PC-3 (cell line): ENCODE results near the gene BSDC1. TPM values are rescaled to one million over a fixed set of nuclear protein-coding genes. Genes with fewer than 3 reads are reported as not detected.

Experiments used
- ATAC-seq: fragments of 200-7000 bp; cut with Tn5 transposase; 2 replicates; pipeline ENCODE4 v1.9.1; 2020; ENCODE audit warnings: mild to moderate bottlenecking, moderate library complexity
- BruUV-seq: library from RNA; stranded (reverse); fragments of 400-500 nt; replicated peaks from 2 replicates; lab custom pipeline; 2021; lab: Mats Ljungman, UMichigan
- CTCF ChIA-PET: fragments of 300-600 bp; sonication (Branson Sonifier 250); formaldehyde crosslinking; loops from one replicate; lab custom pipeline; 2022; ENCODE audit warnings: antibody characterized with exemption; lab: Charles Lee
- POLR2A ChIA-PET: fragments of 300-600 bp; sonication (Branson Sonifier 250); formaldehyde crosslinking; loops from one replicate; lab custom pipeline; 2022; ENCODE audit warnings: antibody characterized with exemption; ENCODE audit not compliant: unreplicated experiment; lab: Charles Lee
- DNase-seq: peaks from one replicate; pipeline ENCODE4 v3.0.0-alpha.2; 2015
- H2AFZ ChIP-seq: fragments of 300-600 bp; sonication (generic); 2 replicates; pipeline ENCODE4 v1.6.0; 2016; ENCODE audit warnings: antibody characterized with exemption, low read length
- H3F3A ChIP-seq: fragments of 300-600 bp; sonication (generic); one replicate; pipeline ENCODE4 v1.6.0; 2017; ENCODE audit warnings: antibody characterized with exemption, low read length, control low read depth, mild to moderate bottlenecking; ENCODE audit not compliant: unreplicated experiment
- H3K27ac ChIP-seq: fragments of 300-600 bp; sonication (generic); 2 replicates; pipeline ENCODE4 v1.5.1; 2016; ENCODE audit warnings: mild to moderate bottlenecking, low read length
- H3K27me3 ChIP-seq: fragments of 300-600 bp; sonication (generic); 2 replicates; pipeline ENCODE4 v1.6.1; 2016; ENCODE audit warnings: low read length, mixed read lengths
- H3K36me3 ChIP-seq: fragments of 300-600 bp; sonication (generic); 2 replicates; pipeline ENCODE4 v1.6.1; 2016; ENCODE audit warnings: low read depth, mixed run types, low read length, mixed read lengths
- H3K4me1 ChIP-seq: fragments of 300-600 bp; sonication (generic); 2 replicates; pipeline ENCODE4 v1.5.1; 2016; ENCODE audit warnings: low read length; ENCODE audit not compliant: insufficient read depth
- H3K4me2 ChIP-seq: fragments of 300-600 bp; sonication (generic); 2 replicates; pipeline ENCODE4 v1.6.0; 2016; ENCODE audit warnings: low read length
- H3K4me3 ChIP-seq: fragments of 300-600 bp; sonication (generic); 2 replicates; pipeline ENCODE4 v1.5.1; 2016; ENCODE audit warnings: mild to moderate bottlenecking, low read length, mixed read lengths
- H3K79me2 ChIP-seq: fragments of 300-600 bp; sonication (generic); 2 replicates; pipeline ENCODE4 v1.6.1; 2017; ENCODE audit warnings: low read length, mixed read lengths
- H3K9ac ChIP-seq: fragments of 300-600 bp; sonication (generic); 2 replicates; pipeline ENCODE4 v1.6.0; 2016; ENCODE audit warnings: mild to moderate bottlenecking, low read length
- H3K9me2 ChIP-seq: fragments of 300-600 bp; sonication (generic); replicated peaks from 2 replicates; pipeline ENCODE4 v1.6.1; 2016; ENCODE audit warnings: mixed run types, low read length, mixed read lengths
- H3K9me3 ChIP-seq: fragments of 300-600 bp; sonication (generic); 2 replicates; pipeline ENCODE4 v1.6.1; 2016; ENCODE audit warnings: low read length, mixed read lengths
- H4K20me1 ChIP-seq: fragments of 300-600 bp; sonication (generic); 2 replicates; pipeline ENCODE4 v1.6.1; 2016; ENCODE audit warnings: low read length, mixed read lengths
- EZH2 ChIP-seq: fragments of 300-600 bp; sonication (generic); IDR thresholded peaks from one replicate; pipeline ENCODE4 v1.6.1; 2017; ENCODE audit warnings: antibody characterized with exemption, mild to moderate bottlenecking, low read length; ENCODE audit not compliant: unreplicated experiment
- EZH2phosphoT487 ChIP-seq: fragments of 300-600 bp; sonication (generic); IDR thresholded peaks from 2 replicates; pipeline ENCODE4 v1.6.1; 2018; ENCODE audit warnings: mild to moderate bottlenecking, antibody characterized with exemption, low read length, borderline replicate concordance
- intact Hi-C: fragments of 100-400 bp; cut with micrococcal nuclease; formaldehyde crosslinking; loops from 2 replicates; pipeline ENCODE4 v1.9.0; 2023
- total RNA-seq: library from RNA; depleted of rRNA; stranded (reverse); fragments of >200 nt; gene quantifications from 2 replicates; pipeline ENCODE4 v1.2.3, GENCODE V29; 2014
- TF ChIP-seq, protein P1 (sequence below): fragments of 300-600 bp; sonication (generic); conservative IDR thresholded peaks from 2 replicates; pipeline ENCODE4 v1.5.1; 2017; ENCODE audit warnings: antibody characterized with exemption, low read depth, mild to moderate bottlenecking, low read length

The BSDC1 gene
- total RNA-seq, 1 experiment from 2014 or later = 59.8 TPM

DNA sequence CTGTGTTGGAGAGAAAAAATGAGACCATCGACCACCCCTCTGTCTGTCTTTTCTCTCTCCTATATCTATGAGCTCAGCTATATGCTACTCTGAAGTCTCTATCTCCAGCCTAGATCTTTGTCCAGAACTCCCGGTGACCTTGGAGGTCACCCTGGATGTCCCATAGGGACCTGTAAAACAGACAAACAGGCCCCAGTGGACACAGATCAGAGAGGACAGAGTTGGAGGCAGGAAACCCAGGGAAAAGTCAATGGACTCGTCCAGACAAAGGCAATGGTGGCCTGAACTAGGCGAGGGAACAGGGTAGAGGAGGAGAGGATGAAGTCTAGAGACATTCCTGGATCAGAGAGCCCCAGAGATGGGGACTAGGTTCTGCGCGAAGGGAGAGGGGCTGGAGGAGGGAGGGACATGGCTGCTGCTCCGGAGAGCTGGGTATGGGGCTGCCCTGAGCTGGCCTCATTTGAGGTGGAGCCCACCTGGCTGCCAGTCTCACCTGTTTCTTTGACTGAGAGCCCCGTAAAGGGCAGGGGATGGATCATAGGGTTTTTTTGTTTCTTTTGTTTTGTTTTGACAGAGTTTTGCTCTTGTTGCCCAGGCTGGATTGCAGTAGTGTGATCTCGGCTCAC, 47.6 kb downstream of the BSDC1 start:
- H2AFZ ChIP-seq = no peak overlapping the region
- DNase-seq (no peak), ATAC-seq (no peak)
- H3K36me3 ChIP-seq = no peaks in the 10 kb centered on the region
- H4K20me1 ChIP-seq = no peaks in the 10 kb centered on the region
- no peaks in the 10 kb centered on the region for H3K27me3 ChIP-seq
- no peak overlapping the region for H3K4me3 ChIP-seq
- no TSS peak for BruUV-seq
- H3K79me2 ChIP-seq = no peaks in the 10 kb centered on the region
- H3K9me3 ChIP-seq = no peaks in the 10 kb centered on the region
- ChIA-PET POLR2A (no interaction called here), CTCF (no interaction called here)
- intact Hi-C loops = no loop called here
- no peak overlapping the region for H3K9ac ChIP-seq
- no peaks in the 10 kb centered on the region for H3F3A ChIP-seq
- H3K4me2 ChIP-seq = no peak overlapping the region
- no peaks in the 10 kb centered on the region for H3K9me2 ChIP-seq
- H3K4me1 ChIP-seq = peaks cover 5% of the 10 kb centered on the region; the same call in 1 of the 2 replicates
- TF ChIP-seq EZH2 (no peak), EZH2phosphoT487 (no peak)
- TF ChIP-seq, protein P1, sequence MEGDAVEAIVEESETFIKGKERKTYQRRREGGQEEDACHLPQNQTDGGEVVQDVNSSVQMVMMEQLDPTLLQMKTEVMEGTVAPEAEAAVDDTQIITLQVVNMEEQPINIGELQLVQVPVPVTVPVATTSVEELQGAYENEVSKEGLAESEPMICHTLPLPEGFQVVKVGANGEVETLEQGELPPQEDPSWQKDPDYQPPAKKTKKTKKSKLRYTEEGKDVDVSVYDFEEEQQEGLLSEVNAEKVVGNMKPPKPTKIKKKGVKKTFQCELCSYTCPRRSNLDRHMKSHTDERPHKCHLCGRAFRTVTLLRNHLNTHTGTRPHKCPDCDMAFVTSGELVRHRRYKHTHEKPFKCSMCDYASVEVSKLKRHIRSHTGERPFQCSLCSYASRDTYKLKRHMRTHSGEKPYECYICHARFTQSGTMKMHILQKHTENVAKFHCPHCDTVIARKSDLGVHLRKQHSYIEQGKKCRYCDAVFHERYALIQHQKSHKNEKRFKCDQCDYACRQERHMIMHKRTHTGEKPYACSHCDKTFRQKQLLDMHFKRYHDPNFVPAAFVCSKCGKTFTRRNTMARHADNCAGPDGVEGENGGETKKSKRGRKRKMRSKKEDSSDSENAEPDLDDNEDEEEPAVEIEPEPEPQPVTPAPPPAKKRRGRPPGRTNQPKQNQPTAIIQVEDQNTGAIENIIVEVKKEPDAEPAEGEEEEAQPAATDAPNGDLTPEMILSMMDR = no peak
- no peak overlapping the region for H3K27ac ChIP-seq

DNA sequence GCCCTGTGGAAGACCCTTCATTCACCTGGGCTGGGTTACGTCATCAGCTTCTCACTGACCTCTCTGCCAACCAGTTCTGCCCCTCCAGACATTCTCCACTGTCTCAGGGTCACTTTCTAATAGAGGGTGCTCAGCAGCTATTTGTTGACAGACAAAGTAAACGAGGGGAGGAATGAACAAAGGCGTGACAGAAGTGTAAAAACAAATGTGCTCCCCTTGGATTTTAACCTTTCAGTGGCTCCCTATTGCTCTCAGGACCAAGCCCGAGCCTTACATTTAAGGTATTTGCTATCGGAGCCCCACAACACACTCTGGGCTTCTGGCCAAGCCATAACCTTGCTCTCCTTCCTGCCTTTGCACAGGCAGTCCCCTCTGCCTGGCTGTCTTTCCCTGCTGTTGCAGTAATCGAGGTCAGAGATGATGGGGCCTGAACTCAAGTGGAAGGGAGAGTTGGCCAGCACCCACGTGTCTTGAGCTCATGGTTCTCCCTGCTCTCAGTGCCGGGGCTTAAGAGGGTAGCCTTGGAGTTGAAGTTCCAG, 48.9 kb downstream of the BSDC1 start:
- H3K4me3 ChIP-seq = no peak overlapping the region
- H3K9ac ChIP-seq = no peak overlapping the region
- ATAC-seq (peak; percentile 24; the same call in 1 of the 2 replicates), DNase-seq (no peak)
- no peaks in the 10 kb centered on the region for H3K9me2 ChIP-seq
- H3F3A ChIP-seq = no peaks in the 10 kb centered on the region
- no peaks in the 10 kb centered on the region for H3K9me3 ChIP-seq
- TF ChIP-seq EZH2 (no peak), EZH2phosphoT487 (no peak)
- TF ChIP-seq, protein P1 = no peak
- H3K36me3 ChIP-seq = no peaks in the 10 kb centered on the region
- no peaks in the 10 kb centered on the region for H3K4me1 ChIP-seq
- CTCF ChIA-PET = no interaction called here
- H3K27me3 ChIP-seq = no peaks in the 10 kb centered on the region
- intact Hi-C loops = no loop called here
- no TSS peak for BruUV-seq
- H3K79me2 ChIP-seq = no peaks in the 10 kb centered on the region
- no peak overlapping the region for H3K27ac ChIP-seq
- H2AFZ ChIP-seq = no peak overlapping the region
- no peaks in the 10 kb centered on the region for H4K20me1 ChIP-seq
- no peak overlapping the region for H3K4me2 ChIP-seq
- POLR2A ChIA-PET = no interaction called here

DNA sequence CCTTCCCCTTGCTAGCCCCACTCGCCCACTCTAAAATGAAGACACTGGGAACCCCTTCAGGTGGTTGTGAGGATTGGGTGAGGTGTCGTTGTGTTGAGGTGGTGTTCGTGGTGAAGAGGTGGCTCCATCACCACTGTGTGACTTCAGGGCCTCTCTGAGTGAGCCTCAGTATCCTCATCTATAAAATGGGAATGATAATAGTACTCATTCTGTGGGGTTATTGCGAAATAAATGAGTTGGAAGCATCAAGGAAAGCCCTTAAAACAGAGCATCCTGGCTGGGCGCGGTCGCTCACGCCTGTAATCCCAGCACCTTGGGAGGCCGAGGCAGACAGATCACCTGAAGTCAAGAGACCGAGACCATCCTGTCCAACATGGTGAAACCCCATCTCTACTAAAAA, 51.5 kb downstream of the BSDC1 start:
- POLR2A ChIA-PET = no interaction called here
- no peaks in the 10 kb centered on the region for H3K79me2 ChIP-seq
- no peaks in the 10 kb centered on the region for H3K27me3 ChIP-seq
- H4K20me1 ChIP-seq = no peaks in the 10 kb centered on the region
- ATAC-seq (no peak), DNase-seq (no peak)
- no peaks in the 10 kb centered on the region for H3K36me3 ChIP-seq
- intact Hi-C loops = no loop called here
- H3K27ac ChIP-seq = no peak overlapping the region
- no peaks in the 10 kb centered on the region for H3K9me3 ChIP-seq
- H3F3A ChIP-seq = no peaks in the 10 kb centered on the region
- CTCF ChIA-PET = no interaction called here
- H2AFZ ChIP-seq = no peak overlapping the region
- H3K4me1 ChIP-seq = peaks cover 21% of the 10 kb centered on the region
- TF ChIP-seq, protein P1 = no peak
- TF ChIP-seq EZH2 = no peak
- TF ChIP-seq EZH2phosphoT487 = no peak
- H3K4me2 ChIP-seq = no peak overlapping the region
- no TSS peak for BruUV-seq
- no peak overlapping the region for H3K9ac ChIP-seq
- no peaks in the 10 kb centered on the region for H3K9me2 ChIP-seq
- H3K4me3 ChIP-seq = no peak overlapping the region
